ENCODE results near the gene OR6C68. TPM values are rescaled to one million over a fixed set of nuclear protein-coding genes. Genes with fewer than 3 reads are reported as not detected.

The OR6C68 gene
- total and polyA plus RNA-seq, 2 donors (not counting 3 experiments of a cell fraction or from before 2014, with no cell fraction given), result not detected

- no TSS peak for BruUV-seq (replicated peaks)
- H3K9me1 ChIP-seq (replicated peaks; ENCODE audit: control insufficient read depth, extremely low read depth, insufficient read depth, low read length), result no peaks in the 10 kb centered on the region
- H3K4me2 ChIP-seq (ENCODE audit: insufficient read depth, low read length), result no peak overlapping the region
- no peak for FAIRE-seq
- CTCF ChIA-PET, result no interaction called here
- TF ChIP-seq MAX (IDR thresholded peaks at IDR 0.05; ENCODE audit: insufficient read depth, insufficient read length), result no peak
- TF ChIP-seq GATA2 (IDR thresholded peaks at IDR 0.05; ENCODE audit: insufficient read depth, insufficient read length, low read depth, low read length), result no peak
- dilution Hi-C loops (cut with MboI; ENCODE audit: extremely low pct_ligation_motif_present, low sequenced_read_pairs), result no loop called here
- H3K4me1 ChIP-seq (ENCODE audit: control insufficient read depth, extremely low read depth, insufficient read depth, low read length), result no peaks in the 10 kb centered on the region
- H4K20me1 ChIP-seq (replicated peaks; ENCODE audit: control insufficient read depth, extremely low read depth, insufficient read depth, low read length), result no peaks in the 10 kb centered on the region
- H3K27ac ChIP-seq (ENCODE audit: insufficient read depth, low read depth, low read length), result no peak overlapping the region
- POLR2A ChIA-PET, result no interaction called here
- no peak overlapping the region for H3K4me3 ChIP-seq (replicated peaks in 1 of 3; ENCODE audit: insufficient read depth in 1 of 3, low read depth in 1 of 3, low read length in 3 of 3)
- no peak overlapping the region for H3K9ac ChIP-seq (replicated peaks; ENCODE audit: extremely low read depth, insufficient read depth, low read length)
- no peaks in the 10 kb centered on the region for H3K9me3 ChIP-seq (replicated peaks; ENCODE audit: control insufficient read depth, insufficient read depth, low read length)
- no peak overlapping the region for H2AFZ ChIP-seq (ENCODE audit: low read depth, low read length)
- H3K79me2 ChIP-seq (ENCODE audit: control insufficient read depth, insufficient read depth, low read length), result no peaks in the 10 kb centered on the region
- intact Hi-C loops (cut with micrococcal nuclease), result no loop called here
- no peaks in the 10 kb centered on the region for H3K36me3 ChIP-seq (ENCODE audit: control insufficient read depth in 2 of 2, extremely low read depth in 1 of 2, insufficient read depth in 2 of 2, low read length in 2 of 2)
- no peak for DNase-seq (ENCODE audit: low read depth, low spot score)
- peaks cover 0 to 2% of the 10 kb centered on the region in 2 experiments for H3K27me3 ChIP-seq (ENCODE audit: control insufficient read depth in 2 of 2, insufficient read depth in 2 of 2, low read length in 2 of 2)
Observed at GRCh38 chr12:55445357-55445756, 46.8 kb upstream of the OR6C68 start.

- intact Hi-C loops (cut with micrococcal nuclease) (no loop called here), dilution Hi-C loops (cut with MboI; ENCODE audit: extremely low pct_ligation_motif_present, low sequenced_read_pairs) (no loop called here)
- FAIRE-seq (no peak), DNase-seq (ENCODE audit: low read depth, low spot score) (no peak)
- H3K79me2 ChIP-seq (ENCODE audit: control insufficient read depth, insufficient read depth, low read length), result no peaks in the 10 kb centered on the region
- ChIA-PET CTCF (no interaction called here), POLR2A (no interaction called here)
- no peak overlapping the region for H3K4me3 ChIP-seq (replicated peaks in 1 of 3; ENCODE audit: insufficient read depth in 1 of 3, low read depth in 1 of 3, low read length in 3 of 3)
- H3K36me3 ChIP-seq (ENCODE audit: control insufficient read depth in 2 of 2, extremely low read depth in 1 of 2, insufficient read depth in 2 of 2, low read length in 2 of 2), result no peaks in the 10 kb centered on the region
- BruUV-seq (replicated peaks), result no TSS peak
- H3K27me3 ChIP-seq (ENCODE audit: control insufficient read depth in 2 of 2, insufficient read depth in 2 of 2, low read length in 2 of 2), result peaks cover 0 to 2% of the 10 kb centered on the region in 2 experiments
- no peak overlapping the region for H3K4me2 ChIP-seq (ENCODE audit: insufficient read depth, low read length)
- TF ChIP-seq GATA2 (IDR thresholded peaks at IDR 0.05; ENCODE audit: insufficient read depth, insufficient read length, low read depth, low read length), result no peak
- no peak overlapping the region for H2AFZ ChIP-seq (ENCODE audit: low read depth, low read length)
- no peaks in the 10 kb centered on the region for H3K9me1 ChIP-seq (replicated peaks; ENCODE audit: control insufficient read depth, extremely low read depth, insufficient read depth, low read length)
- H3K4me1 ChIP-seq (ENCODE audit: control insufficient read depth, extremely low read depth, insufficient read depth, low read length), result no peaks in the 10 kb centered on the region
- no peaks in the 10 kb centered on the region for H3K9me3 ChIP-seq (replicated peaks; ENCODE audit: control insufficient read depth, insufficient read depth, low read length)
- no peak overlapping the region for H3K27ac ChIP-seq (ENCODE audit: insufficient read depth, low read depth, low read length)
- H3K9ac ChIP-seq (replicated peaks; ENCODE audit: extremely low read depth, insufficient read depth, low read length), result no peak overlapping the region
- H4K20me1 ChIP-seq (replicated peaks; ENCODE audit: control insufficient read depth, extremely low read depth, insufficient read depth, low read length), result no peaks in the 10 kb centered on the region
Observed at GRCh38 chr12:55446326-55446725, 45.9 kb upstream of the OR6C68 start.

Data from endothelial cell of umbilical vein (primary cell).